ENCODE results near the gene DDX31. TPM values are rescaled to one million over a fixed set of nuclear protein-coding genes. Genes with fewer than 3 reads are reported as not detected.

Gene DDX31
- total RNA-seq, result 10 to 100 TPM; 12.9 to 14.2 TPM

GRCh38 chr9:132669698-132670456, at the start of gene DDX31:
Gene DDX31, minus strand, starts transcription at chr9:132669983. Its CDS starts 49 bp downstream, at chr9:132669934.

GRCh38 chr9:132670457-132671391, 941 bp upstream of the DDX31 start, which contains the start of gene GTF3C4:
Gene GTF3C4, plus strand, starts transcription at chr9:132670464. Its CDS starts 135 bp downstream, at chr9:132670599.

GRCh38 chr9:132582276-132582785, 87.5 kb downstream of the DDX31 start, which contains the start of gene BARHL1:
Gene BARHL1, plus strand, starts transcription at chr9:132582606. Its CDS starts 192 bp downstream, at chr9:132582798.

Other genes with a start within 250 kb of the DDX31 start
- not detected for gene BARHL1, start 87.4 kb downstream of the DDX31 start, total RNA-seq
- gene GTF3C4, start 481 bp upstream of the DDX31 start, total RNA-seq, result 10 to 100 TPM; 11.5 to 12.1 TPM
- not detected for gene AK8, start 208.3 kb upstream of the DDX31 start, total RNA-seq
- 1 to 10 TPM; 1.3 to 2.7 TPM for gene SPACA9, start 208.9 kb upstream of the DDX31 start, total RNA-seq

Data from activated naive CD4-positive, alpha-beta T cell treated with anti-CD3 and anti-CD28 coated beads, Interleukin-2, amount 10 ng/mL, durations not matched to agents 5 hours and 36 hours (primary cell).